ENCODE data around the gene MYH10.

GRCh38 chr17:8468980-8469379 is 161.5 kb downstream of the MYH10 start:
- no peak for TF ChIP-seq YY1 (IDR thresholded peaks at IDR 0.05; ENCODE audit: insufficient read depth, insufficient read length)
- TF ChIP-seq SUZ12 (IDR thresholded peaks at IDR 0.05; ENCODE audit: extremely low read depth, insufficient read depth, insufficient read length) = no peak
- no peak for TF ChIP-seq ZNF274 (IDR thresholded peaks at IDR 0.05; ENCODE audit: low read depth, low read length)

Measured in NT2/D1 (cell line).